Measurements from ENCODE around the gene FGF19.

DNA sequence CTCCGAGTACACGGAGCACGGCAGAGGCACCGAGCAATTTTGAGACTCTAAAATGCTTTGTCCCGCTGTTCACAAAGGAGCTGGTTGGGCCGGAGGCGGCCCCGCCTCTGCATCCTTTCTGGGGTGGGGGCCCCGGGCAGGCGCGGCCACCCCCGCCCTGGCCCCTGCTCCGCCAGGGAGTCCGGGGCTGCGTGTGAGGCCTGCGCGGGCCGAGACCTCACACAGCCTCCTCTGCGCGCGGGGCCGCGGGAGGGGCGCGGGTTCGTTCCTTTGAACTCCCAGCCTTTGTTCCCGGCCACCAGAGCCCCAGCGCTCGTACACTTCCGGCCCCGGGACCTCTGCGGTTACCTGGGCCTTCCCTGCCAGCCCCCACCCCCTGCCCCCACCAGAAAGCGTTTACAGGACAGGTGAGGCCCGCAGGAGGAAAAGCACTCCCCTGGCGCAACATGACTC lies 1.6 kb downstream of the FGF19 start:
- TF ChIP-seq, protein P1, sequence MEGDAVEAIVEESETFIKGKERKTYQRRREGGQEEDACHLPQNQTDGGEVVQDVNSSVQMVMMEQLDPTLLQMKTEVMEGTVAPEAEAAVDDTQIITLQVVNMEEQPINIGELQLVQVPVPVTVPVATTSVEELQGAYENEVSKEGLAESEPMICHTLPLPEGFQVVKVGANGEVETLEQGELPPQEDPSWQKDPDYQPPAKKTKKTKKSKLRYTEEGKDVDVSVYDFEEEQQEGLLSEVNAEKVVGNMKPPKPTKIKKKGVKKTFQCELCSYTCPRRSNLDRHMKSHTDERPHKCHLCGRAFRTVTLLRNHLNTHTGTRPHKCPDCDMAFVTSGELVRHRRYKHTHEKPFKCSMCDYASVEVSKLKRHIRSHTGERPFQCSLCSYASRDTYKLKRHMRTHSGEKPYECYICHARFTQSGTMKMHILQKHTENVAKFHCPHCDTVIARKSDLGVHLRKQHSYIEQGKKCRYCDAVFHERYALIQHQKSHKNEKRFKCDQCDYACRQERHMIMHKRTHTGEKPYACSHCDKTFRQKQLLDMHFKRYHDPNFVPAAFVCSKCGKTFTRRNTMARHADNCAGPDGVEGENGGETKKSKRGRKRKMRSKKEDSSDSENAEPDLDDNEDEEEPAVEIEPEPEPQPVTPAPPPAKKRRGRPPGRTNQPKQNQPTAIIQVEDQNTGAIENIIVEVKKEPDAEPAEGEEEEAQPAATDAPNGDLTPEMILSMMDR (conservative IDR thresholded peaks at IDR 0.05; ENCODE audit: low read depth, low read length) = no peak
- TF ChIP-seq EZH2 (IDR thresholded peaks at IDR 0.05; ENCODE audit: borderline replicate concordance, low read depth, low read length, poor library complexity, severe bottlenecking) = no peak
